Epidermal melanocyte (primary cell): ENCODE data around the gene B3GALT5.

Source experiments
- DNase-seq: peaks from one replicate; pipeline ENCODE4 v3.0.0; 2011; ENCODE audit warnings: low spot score; ENCODE audit not compliant: insufficient read length

Gene B3GALT5

DNA sequence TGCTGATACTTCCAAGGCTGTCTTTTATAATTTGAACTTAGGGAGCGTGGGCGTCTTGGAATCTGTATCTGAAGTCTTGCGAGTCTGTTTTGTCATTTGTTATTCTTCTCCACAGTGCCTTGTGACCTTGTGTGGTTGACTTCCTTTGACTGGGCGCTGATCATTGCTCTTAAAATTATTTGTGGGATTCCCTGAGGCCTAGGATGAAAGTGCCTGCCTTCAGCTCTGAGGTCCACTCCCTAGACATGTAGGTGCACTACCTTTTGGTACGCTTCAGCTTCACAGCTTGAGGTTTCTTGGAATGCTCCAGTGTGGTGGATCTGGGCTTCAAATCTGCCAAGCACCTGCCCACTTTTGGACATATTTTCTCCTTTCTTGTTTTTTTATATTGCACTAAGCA lies 82.0 kb downstream of the B3GALT5 start:
- no peak for DNase-seq

- no peak for DNase-seq
Measured at GRCh38 chr21:39696196-39696595, 83.5 kb downstream of the B3GALT5 start.

- DNase-seq, result no peak
Measured at GRCh38 chr21:39696618-39697017, 83.9 kb downstream of the B3GALT5 start.

DNA sequence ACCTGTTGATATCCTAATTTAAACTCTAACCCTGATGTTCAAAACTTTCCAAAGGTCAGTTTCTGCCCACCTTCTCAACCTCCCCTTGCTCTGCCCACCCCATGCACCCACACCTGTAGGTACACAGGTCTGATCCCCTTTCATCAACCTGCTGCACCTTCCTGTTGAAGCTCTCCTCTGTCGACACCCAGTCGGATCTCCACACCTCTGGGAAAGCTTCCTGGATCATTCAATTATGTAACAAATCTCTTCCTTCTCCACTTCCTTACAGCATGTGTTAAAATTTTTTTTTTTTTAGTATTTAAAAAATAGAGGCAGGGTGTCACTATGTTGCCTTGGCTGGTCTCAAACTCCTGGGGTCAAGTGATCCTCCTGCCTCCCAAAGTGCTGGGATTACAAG lies 87.6 kb downstream of the B3GALT5 start:
- no peak for DNase-seq

DNA sequence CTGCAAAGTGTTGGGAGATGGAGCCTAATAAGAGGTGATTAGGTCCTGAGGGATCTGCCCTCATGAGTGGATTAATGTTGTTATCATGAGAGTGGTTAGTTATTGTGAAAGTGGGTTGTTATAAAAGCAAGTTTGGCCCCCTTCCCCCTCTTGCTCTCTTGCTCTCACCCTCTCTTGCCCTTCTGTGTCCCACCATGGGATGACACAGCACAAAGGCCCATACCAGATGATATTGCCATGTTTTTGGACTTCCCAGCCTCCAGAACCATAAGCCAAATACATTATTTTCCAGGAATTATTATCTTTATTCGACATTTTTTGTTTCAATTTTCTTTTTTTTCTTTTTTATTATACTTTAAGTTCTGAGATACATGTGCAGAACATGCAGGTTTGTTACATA lies 90.8 kb downstream of the B3GALT5 start:
- no peak for DNase-seq

DNA sequence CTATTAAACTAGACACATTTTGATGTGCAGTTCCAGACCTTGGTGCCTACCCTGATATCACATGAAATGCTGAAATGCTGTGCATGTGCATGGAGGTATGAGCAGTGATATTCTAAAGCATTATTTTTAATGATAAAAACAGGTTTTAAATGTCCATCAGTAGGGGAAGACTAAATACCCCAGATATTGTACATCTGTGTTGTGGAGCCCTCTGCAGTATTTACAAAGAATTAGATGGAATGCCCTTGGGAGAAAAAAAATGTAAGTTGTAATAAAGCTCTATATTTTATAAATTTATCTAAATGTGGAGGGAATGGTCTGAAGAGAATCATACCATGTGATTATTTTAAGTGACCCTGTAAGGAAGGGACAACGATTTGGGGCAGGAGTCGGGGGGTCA lies 93.1 kb downstream of the B3GALT5 start:
- DNase-seq, result no peak

- DNase-seq, result no peak
Measured at GRCh38 chr21:39707316-39707715, 94.6 kb downstream of the B3GALT5 start.

DNA sequence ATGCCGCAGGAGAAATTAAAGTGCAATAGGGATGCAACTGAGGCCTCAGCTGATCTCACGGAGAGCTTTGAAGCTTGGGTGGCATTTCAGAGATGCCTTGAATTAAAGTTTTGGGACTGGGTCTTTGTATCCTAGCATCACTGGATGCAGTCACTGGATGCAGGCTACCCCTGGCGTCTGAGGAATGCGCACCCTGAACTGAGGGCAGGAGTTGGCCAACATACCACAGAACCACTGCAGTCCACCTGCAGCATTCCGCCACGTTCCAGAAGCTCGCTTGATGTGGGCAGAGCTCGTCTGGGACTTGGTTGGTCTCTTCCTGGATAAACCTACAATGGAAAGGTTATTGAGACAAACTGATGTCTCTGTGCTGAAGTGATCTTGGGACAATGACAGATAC lies 98.1 kb downstream of the B3GALT5 start:
- DNase-seq, result no peak

DNA sequence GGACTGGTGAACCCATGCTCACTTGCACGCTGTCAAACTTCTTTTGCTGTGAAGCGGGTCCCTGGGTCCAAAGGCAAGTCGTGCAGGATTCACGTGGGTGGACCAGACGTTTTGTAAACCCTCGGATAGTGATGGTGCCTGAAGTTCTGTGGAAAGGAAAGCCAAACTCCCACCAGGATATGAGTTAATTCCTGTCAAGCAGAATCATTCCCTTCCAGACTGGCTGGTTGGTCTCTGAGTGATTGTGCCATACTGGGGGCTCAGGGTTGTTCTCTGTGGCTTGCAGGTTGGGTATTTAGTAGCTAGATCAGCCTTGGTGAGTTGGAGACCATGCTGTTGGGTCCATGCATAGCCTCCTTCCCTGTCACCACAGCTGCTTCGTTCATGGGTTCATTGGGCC lies 99.5 kb downstream of the B3GALT5 start:
- no peak for DNase-seq

DNA sequence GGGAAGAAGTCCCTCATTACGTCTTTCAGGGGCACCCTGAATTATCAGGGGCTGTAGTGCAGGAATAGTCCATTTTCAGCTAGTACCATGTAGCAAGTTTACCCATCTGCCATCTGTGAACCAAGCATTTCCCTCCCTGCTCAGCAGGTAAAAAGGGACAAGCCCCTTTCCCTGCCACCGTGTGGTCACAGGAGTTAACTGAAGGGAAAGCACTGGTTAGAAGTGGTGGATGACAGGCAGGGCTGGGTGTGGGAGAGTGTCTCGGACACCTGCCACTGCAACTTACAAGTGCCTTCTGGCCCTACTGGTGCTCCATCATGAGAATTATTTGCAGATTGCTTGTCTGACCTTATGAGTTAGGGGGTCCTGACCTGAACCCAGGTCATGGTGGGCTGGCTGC lies 100.2 kb downstream of the B3GALT5 start:
- DNase-seq, result no peak

- DNase-seq, result no peak
Measured at GRCh38 chr21:39713905-39714304, 101.2 kb downstream of the B3GALT5 start.

GRCh38 chr21:39714331-39714730 lies 101.6 kb downstream of the B3GALT5 start:
- DNase-seq, result peak; percentile 43

- peak; percentile 28 for DNase-seq
Measured at GRCh38 chr21:39715804-39716397, 103.2 kb downstream of the B3GALT5 start.

DNA sequence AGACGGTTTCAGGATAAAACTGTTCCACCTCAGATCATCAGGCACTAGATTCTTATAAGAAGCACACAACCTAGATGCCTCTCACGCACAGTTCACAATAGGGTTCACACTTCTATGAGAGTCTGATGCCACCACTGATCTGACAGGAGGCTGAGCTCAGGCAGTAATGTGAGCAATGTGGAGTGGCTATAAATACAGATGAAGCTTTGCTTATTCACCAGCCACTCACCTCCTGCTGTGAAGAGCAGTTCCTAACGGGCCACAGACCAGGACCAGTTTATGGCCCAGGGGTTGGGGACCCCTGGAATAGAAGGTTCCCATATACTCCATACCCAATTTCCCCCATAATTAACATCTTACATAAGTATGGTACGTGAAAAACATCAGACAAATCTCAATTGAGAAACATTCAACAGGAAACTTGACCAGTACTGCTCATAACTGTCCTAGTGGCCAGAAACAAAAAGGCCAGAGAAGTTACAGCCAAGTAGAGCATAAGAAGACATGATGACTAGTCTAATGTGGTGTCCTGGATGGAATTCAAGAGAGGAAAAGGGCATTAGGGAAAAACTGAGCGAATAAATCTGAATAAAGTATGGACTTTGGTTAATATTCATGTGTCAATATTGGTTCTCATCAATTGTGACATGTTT lies 107.5 kb downstream of the B3GALT5 start:
- DNase-seq, result no peak

DNA sequence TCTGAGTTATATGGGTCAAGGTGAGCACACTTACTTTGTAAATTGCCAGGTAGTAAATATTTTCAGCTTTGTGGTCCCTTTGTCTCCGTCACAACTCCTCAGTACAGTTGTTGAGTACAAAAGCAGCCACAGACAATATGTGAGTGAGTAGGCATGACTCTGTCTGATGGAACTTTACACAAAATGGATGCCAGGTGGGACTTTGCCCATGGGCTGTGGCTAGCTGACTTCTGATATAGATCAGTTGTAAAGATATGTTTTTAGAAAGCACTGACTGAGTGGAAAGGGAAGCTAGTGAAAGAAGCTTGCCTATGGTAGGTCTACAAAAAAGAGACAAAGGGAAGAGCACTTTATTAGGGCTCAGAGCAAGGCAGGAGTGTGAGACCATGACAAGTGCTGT lies 109.1 kb downstream of the B3GALT5 start:
- no peak for DNase-seq
